Left ventricle myocardium inferior (tissue), 1 donor: ENCODE data around the gene NEAT1. TPM values are rescaled to one million over a fixed set of nuclear protein-coding genes. Genes with fewer than 3 reads are reported as not detected.

Source experiments
- DNase-seq: peaks from one replicate; pipeline ENCODE4 v3.0.0-alpha.2; 2020
- H3K27ac ChIP-seq: fragments of 200-600 bp; replicated peaks from 2 replicates; pipeline ENCODE4 v1.8.0; 2021
- H3K27me3 ChIP-seq: fragments of 200-600 bp; 2 replicates; pipeline ENCODE4 v1.8.0; 2021; ENCODE audit warnings: low read depth
- H3K36me3 ChIP-seq: fragments of 200-600 bp; 2 replicates; pipeline ENCODE4 v1.8.0; 2021
- H3K4me1 ChIP-seq: fragments of 200-600 bp; 2 replicates; pipeline ENCODE4 v1.8.0; 2021
- H3K4me3 ChIP-seq: fragments of 200-600 bp; 2 replicates; pipeline ENCODE4 v1.8.0; 2021; ENCODE audit warnings: mild to moderate bottlenecking, moderate library complexity
- H3K9me3 ChIP-seq: fragments of 200-600 bp; replicated peaks from 2 replicates; pipeline ENCODE4 v1.8.0; 2021
- CTCF ChIP-seq: fragments of 200-600 bp; IDR thresholded peaks from 2 replicates; pipeline ENCODE4 v1.8.0; 2021; ENCODE audit warnings: antibody characterized with exemption, mild to moderate bottlenecking, borderline replicate concordance
- intact Hi-C: fragments of 100-400 bp; cut with micrococcal nuclease; formaldehyde crosslinking; loops from one replicate; pipeline ENCODE4 v1.11.0; 2022
- total RNA-seq: library from RNA; stranded (reverse); fragmentation: NEBNext Ultra II Directional; extraction: Animal tissue kit (Norgen Biotek cat#: 25700); gene quantifications from one replicate; pipeline ENCODE4 v1.2.1, GENCODE V29; 2021
- donor health status: DM: no; HTN: yes; CAD: no; lungs with severe emphysema.

Gene NEAT1
- total RNA-seq, 1 donor from 2014 or later: 405 TPM

GRCh38 chr11:65417702-65418430 lies 4.7 kb upstream of the NEAT1 start:
- Histone ChIP-seq H3K27ac (peak overlapping the region; percentile 100), H3K9me3 (no peaks in the 10 kb centered on the region), H3K27me3 (no peaks in the 10 kb centered on the region), H3K4me1 (peaks cover 74% of the 10 kb centered on the region), H3K4me3 (peak overlapping the region; percentile 80), H3K36me3 (peaks cover 8% of the 10 kb centered on the region)
- peak; percentile 46 for DNase-seq
- no peak for TF ChIP-seq CTCF
- intact Hi-C loops: loop anchor here (5.0 kb wide), 1 partner anchor 94 kb away; no protein-coding TSS in a partner anchor

GRCh38 chr11:65418431-65418680 lies 4.2 kb upstream of the NEAT1 start:
- intact Hi-C loops: loop anchor here (5.0 kb wide), 1 partner anchor 94 kb away; no protein-coding TSS in a partner anchor
- peak overlapping the region; percentile 80 for H3K4me3 ChIP-seq
- peaks cover 76% of the 10 kb centered on the region for H3K4me1 ChIP-seq
- no peaks in the 10 kb centered on the region for H3K27me3 ChIP-seq
- peak; percentile 79 for DNase-seq
- peak overlapping the region; percentile 100 for H3K27ac ChIP-seq
- TF ChIP-seq CTCF: no peak
- H3K36me3 ChIP-seq: peaks cover 12% of the 10 kb centered on the region
- H3K9me3 ChIP-seq: no peaks in the 10 kb centered on the region

GRCh38 chr11:65418681-65419459 lies 3.7 kb upstream of the NEAT1 start:
- Histone ChIP-seq H3K27me3 (no peaks in the 10 kb centered on the region), H3K27ac (peak overlapping the region; percentile 100), H3K36me3 (peaks cover 12% of the 10 kb centered on the region), H3K4me3 (peak overlapping the region; percentile 80), H3K9me3 (no peaks in the 10 kb centered on the region), H3K4me1 (peaks cover 81% of the 10 kb centered on the region)
- peak; percentile 99 for DNase-seq
- intact Hi-C loops: loop anchor here (5.0 kb wide), 1 partner anchor 93 kb away; no protein-coding TSS in a partner anchor
- no peak for TF ChIP-seq CTCF

- Histone ChIP-seq H3K9me3 (no peaks in the 10 kb centered on the region), H3K27ac (peak overlapping the region; percentile 100), H3K4me1 (peaks cover 87% of the 10 kb centered on the region), H3K27me3 (no peaks in the 10 kb centered on the region), H3K36me3 (peaks cover 15% of the 10 kb centered on the region), H3K4me3 (peak overlapping the region; percentile 80)
- DNase-seq: peak; percentile 31
- TF ChIP-seq CTCF: no peak
- intact Hi-C loops: loop anchor here (5.0 kb wide), 1 partner anchor 93 kb away; no protein-coding TSS in a partner anchor
Measured at GRCh38 chr11:65419460-65419771, 3.2 kb upstream of the NEAT1 start.

GRCh38 chr11:65419772-65420481 lies 2.7 kb upstream of the NEAT1 start:
- Histone ChIP-seq H3K27ac (peak overlapping the region; percentile 100), H3K9me3 (no peaks in the 10 kb centered on the region), H3K4me3 (peak overlapping the region; percentile 80), H3K36me3 (peaks cover 20% of the 10 kb centered on the region), H3K4me1 (peaks cover 89% of the 10 kb centered on the region), H3K27me3 (no peaks in the 10 kb centered on the region)
- no peak for TF ChIP-seq CTCF
- peak; percentile 94 for DNase-seq
- intact Hi-C loops: loop anchor here (5.0 kb wide), 2 partner anchors 82 to 92 kb away; no protein-coding TSS in a partner anchor
